Ectodermal cell (in vitro differentiated cells): ENCODE measurements around the gene DYNC1I2.

Experiments
- H3K27ac ChIP-seq: 2 replicates; pipeline ENCODE4 v1.7.0; 2013; ENCODE audit warnings: mild to moderate bottlenecking, low read depth, low read length; ENCODE audit not compliant: insufficient read depth, poor library complexity, severe bottlenecking
- H3K27me3 ChIP-seq: 2 replicates; pipeline ENCODE4 v1.7.0; 2013; ENCODE audit warnings: mild to moderate bottlenecking, low read length; ENCODE audit not compliant: insufficient read depth, control insufficient read depth, poor library complexity, severe bottlenecking
- H3K36me3 ChIP-seq: one replicate; pipeline ENCODE4 v1.7.0; 2013; ENCODE audit warnings: low read length; ENCODE audit not compliant: control insufficient read depth, insufficient read depth
- H3K4me1 ChIP-seq: one replicate; pipeline ENCODE4 v1.7.0; 2013; ENCODE audit warnings: low read length; ENCODE audit not compliant: control insufficient read depth, insufficient read depth
- H3K4me3 ChIP-seq: 2 replicates; pipeline ENCODE4 v1.7.0; 2013; ENCODE audit warnings: low read depth, low read length, control low read depth; ENCODE audit not compliant: insufficient read depth
- H3K9me3 ChIP-seq: 2 replicates; pipeline ENCODE4 v1.7.0; 2013; ENCODE audit warnings: mild to moderate bottlenecking, low read length, moderate library complexity; ENCODE audit not compliant: control insufficient read depth
- WGBS, 2 experiments: methylation state at CpG; one replicate each; pipeline ENCODE4 v1.1.7; 2013; ENCODE audit warnings: missing lambda C conversion rate in 2 of 2; 5-methylcytosine and 5-hydroxymethylcytosine counted together

DYNC1I2 gene

GRCh38 chr2:171675810-171676345 lies 11.4 kb upstream of the DYNC1I2 start:
- WGBS, 2 experiments, result 82 to 83% methylated on average over 7 of the region's 7 CpGs
- Histone ChIP-seq H3K4me3 (no peak overlapping the region), H3K27me3 (no peaks in the 10 kb centered on the region), H3K9me3 (no peaks in the 10 kb centered on the region), H3K4me1 (no peaks in the 10 kb centered on the region), H3K36me3 (no peaks in the 10 kb centered on the region), H3K27ac (no peak overlapping the region)

GRCh38 chr2:171678619-171679018 lies 8.7 kb upstream of the DYNC1I2 start:
- Histone ChIP-seq H3K27me3 (no peaks in the 10 kb centered on the region), H3K4me3 (no peak overlapping the region), H3K4me1 (no peaks in the 10 kb centered on the region), H3K36me3 (no peaks in the 10 kb centered on the region), H3K27ac (no peak overlapping the region), H3K9me3 (no peaks in the 10 kb centered on the region)
- 79 to 88% methylated on average over 1 of the region's 1 CpG for WGBS, 2 experiments

GRCh38 chr2:171688129-171688465 lies 828 bp downstream of the DYNC1I2 start:
- peak overlapping the region; percentile 91 for H3K4me3 ChIP-seq
- H3K36me3 ChIP-seq, result peaks cover 3% of the 10 kb centered on the region
- H3K9me3 ChIP-seq, result no peaks in the 10 kb centered on the region
- no peaks in the 10 kb centered on the region for H3K27me3 ChIP-seq
- H3K27ac ChIP-seq, result no peak overlapping the region
- WGBS, 2 experiments, result 0 to 1% methylated on average over 10 of the region's 10 CpGs
- H3K4me1 ChIP-seq, result peaks cover 4% of the 10 kb centered on the region

GRCh38 chr2:171692331-171692730 lies 5.1 kb downstream of the DYNC1I2 start:
- no peaks in the 10 kb centered on the region for H3K27me3 ChIP-seq
- H3K9me3 ChIP-seq, result no peaks in the 10 kb centered on the region
- H3K4me1 ChIP-seq, result peaks cover 4% of the 10 kb centered on the region
- 83 to 100% methylated on average over 1 of the region's 1 CpG for WGBS, 2 experiments
- H3K27ac ChIP-seq, result no peak overlapping the region
- H3K4me3 ChIP-seq, result no peak overlapping the region
- peaks cover 10% of the 10 kb centered on the region for H3K36me3 ChIP-seq

GRCh38 chr2:171702781-171703556 lies 15.7 kb downstream of the DYNC1I2 start:
- Histone ChIP-seq H3K4me3 (no peak overlapping the region), H3K36me3 (no peaks in the 10 kb centered on the region), H3K27ac (no peak overlapping the region), H3K9me3 (no peaks in the 10 kb centered on the region), H3K27me3 (no peaks in the 10 kb centered on the region), H3K4me1 (no peaks in the 10 kb centered on the region)
- WGBS, 2 experiments, result 91 to 96% methylated on average over 6 of the region's 7 CpGs

- no peaks in the 10 kb centered on the region for H3K36me3 ChIP-seq
- 78 to 80% methylated on average over 4 of the region's 4 CpGs for WGBS, 2 experiments
- H3K9me3 ChIP-seq, result no peaks in the 10 kb centered on the region
- H3K27ac ChIP-seq, result no peak overlapping the region
- H3K4me1 ChIP-seq, result no peaks in the 10 kb centered on the region
- no peak overlapping the region for H3K4me3 ChIP-seq
- no peaks in the 10 kb centered on the region for H3K27me3 ChIP-seq
These were observed 16.5 kb downstream of the DYNC1I2 start for GRCh38 chr2:171703574-171704347.

GRCh38 chr2:171706152-171706803 lies 19.0 kb downstream of the DYNC1I2 start:
- WGBS, 2 experiments, result 75 to 90% methylated on average over 2 of the region's 2 CpGs

GRCh38 chr2:171707752-171708151 lies 20.5 kb downstream of the DYNC1I2 start:
- no peak overlapping the region for H3K27ac ChIP-seq

More at GRCh38 chr2:171706152-171706803, 19.0 kb downstream of the DYNC1I2 start:
- Histone ChIP-seq H3K9me3 (no peaks in the 10 kb centered on the region), H3K27ac (no peak overlapping the region), H3K4me1 (no peaks in the 10 kb centered on the region), H3K27me3 (no peaks in the 10 kb centered on the region), H3K36me3 (no peaks in the 10 kb centered on the region), H3K4me3 (no peak overlapping the region)

GRCh38 chr2:171709011-171709685 lies 21.9 kb downstream of the DYNC1I2 start:
- Histone ChIP-seq H3K27ac (no peak overlapping the region), H3K4me3 (no peak overlapping the region), H3K9me3 (no peaks in the 10 kb centered on the region), H3K27me3 (no peaks in the 10 kb centered on the region), H3K36me3 (no peaks in the 10 kb centered on the region), H3K4me1 (no peaks in the 10 kb centered on the region)
- 87 to 97% methylated on average over 1 to 3 of the region's 3 CpGs for WGBS, 2 experiments

More at GRCh38 chr2:171707752-171708151, 20.5 kb downstream of the DYNC1I2 start:
- Histone ChIP-seq H3K27me3 (no peaks in the 10 kb centered on the region), H3K9me3 (no peaks in the 10 kb centered on the region), H3K36me3 (no peaks in the 10 kb centered on the region), H3K4me1 (no peaks in the 10 kb centered on the region), H3K4me3 (no peak overlapping the region)
- 95 to 100% methylated on average over 1 of the region's 1 CpG for WGBS, 2 experiments
